DMS114 treated with DMSO at 0.1 percent for 48 hours (cell line): ENCODE data around the gene ZEB2.

Source experiments
- DNase-seq: peaks from one replicate; lab custom pipeline; 2025; ENCODE audit not compliant: unreplicated experiment; lab: John Stamatoyannopoulos, UW

Gene ZEB2

GRCh38 chr2:144361742-144362141 is 158.2 kb downstream of the ZEB2 start:
- DNase-seq = no peak

DNA sequence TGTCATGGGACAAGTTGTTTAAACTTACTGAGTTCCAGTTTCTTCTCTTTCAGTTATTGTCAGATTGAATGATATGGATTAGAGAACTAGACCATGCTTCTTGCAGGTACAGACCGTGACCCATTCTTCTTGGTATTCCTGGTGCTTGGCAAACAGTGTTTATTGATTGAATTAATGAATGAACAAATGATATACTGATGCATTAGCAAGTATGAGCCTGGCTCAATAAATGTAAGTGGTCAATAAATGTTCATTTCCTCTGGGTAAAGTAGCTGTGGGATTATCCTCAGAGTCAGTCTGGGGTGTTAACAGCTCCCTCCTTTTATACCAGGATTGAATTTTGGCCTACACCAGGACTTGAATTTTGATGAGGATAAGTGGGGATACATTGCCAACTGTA is 160.2 kb downstream of the ZEB2 start:
- DNase-seq = no peak

GRCh38 chr2:144358979-144359541 is 160.9 kb downstream of the ZEB2 start:
- DNase-seq = no peak

DNA sequence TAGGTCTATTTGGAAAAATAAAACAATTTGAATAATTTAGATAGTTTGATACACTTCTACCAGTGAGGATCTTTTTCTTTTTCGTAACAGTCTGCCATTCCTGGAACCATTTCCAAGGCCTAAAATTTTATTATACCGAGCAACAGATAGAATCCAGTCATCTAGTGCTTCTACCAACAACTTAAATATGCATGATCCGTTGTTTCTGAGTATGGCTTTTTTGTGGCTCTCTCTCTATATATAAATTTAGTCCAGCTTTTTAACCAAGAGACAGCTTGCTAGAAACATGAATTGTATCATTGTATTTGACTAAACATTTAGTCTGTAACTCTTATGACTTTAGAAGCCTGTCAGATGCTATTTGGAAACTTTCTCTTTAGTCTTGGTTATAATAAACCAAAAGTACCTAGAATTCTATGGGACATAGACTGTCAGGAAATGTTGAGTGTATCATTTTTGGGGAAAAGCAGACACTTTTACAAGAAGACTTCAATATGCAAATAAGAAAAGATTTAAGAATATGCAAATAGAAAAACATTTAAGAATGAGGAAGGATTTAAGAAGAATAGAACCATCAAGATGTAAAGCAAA is 161.4 kb downstream of the ZEB2 start:
- DNase-seq = no peak

DNA sequence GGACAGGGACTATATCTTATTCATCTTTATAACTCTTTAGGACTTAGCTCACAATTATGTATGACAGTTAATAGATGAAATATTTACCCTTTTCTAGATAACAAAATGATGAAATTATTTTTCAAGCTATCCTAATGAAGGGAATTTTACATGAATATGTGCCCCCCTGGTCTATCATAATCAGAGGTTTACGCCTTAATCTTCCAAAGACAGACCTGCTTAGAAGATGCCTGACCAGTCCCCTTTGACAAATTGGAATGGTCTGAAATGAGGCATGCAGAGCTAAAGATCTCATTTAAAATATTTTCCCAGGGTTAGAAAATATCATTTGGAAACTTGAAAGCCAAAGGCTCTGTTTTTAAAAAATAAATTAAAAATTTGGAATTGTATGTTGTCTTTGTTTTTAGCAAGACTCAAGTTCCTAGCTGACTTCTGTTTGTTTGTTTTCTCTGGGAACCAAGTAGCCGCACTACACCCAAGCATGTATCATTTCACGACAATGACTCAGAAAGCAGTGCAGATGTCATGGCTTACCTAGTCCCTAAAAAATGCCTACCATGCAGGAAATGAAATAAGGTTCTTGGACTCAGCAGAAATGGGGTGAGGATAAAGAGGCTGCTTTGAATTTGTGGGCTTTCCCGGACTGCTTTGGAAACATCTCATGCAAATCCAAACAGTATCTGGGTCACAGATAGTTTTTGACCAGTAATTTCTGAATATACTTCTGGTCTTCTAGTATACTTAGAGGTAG is 162.1 kb downstream of the ZEB2 start:
- no peak for DNase-seq

DNA sequence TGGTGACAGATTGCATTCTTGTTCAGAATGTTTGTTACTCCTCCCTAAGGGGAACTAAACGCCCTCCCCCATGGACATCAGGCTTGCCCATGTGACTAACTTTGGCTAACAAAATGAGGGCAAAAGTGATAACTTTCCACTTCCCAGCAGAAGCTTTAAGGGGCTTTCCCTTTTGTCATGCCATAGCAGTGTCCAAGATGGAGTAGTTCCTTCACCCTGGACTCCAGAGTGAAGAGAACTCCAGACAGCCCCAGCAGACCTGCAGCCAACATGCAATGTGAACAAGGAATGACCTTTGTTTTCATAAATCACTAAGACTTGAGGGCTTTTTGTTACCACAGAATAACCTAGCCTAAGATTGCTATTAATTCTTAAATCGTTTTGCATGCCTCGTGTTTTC is 163.5 kb downstream of the ZEB2 start:
- DNase-seq = no peak

GRCh38 chr2:144354953-144355352 is 165.0 kb downstream of the ZEB2 start:
- DNase-seq = no peak

GRCh38 chr2:144351687-144352086 is 168.2 kb downstream of the ZEB2 start:
- no peak for DNase-seq

DNA sequence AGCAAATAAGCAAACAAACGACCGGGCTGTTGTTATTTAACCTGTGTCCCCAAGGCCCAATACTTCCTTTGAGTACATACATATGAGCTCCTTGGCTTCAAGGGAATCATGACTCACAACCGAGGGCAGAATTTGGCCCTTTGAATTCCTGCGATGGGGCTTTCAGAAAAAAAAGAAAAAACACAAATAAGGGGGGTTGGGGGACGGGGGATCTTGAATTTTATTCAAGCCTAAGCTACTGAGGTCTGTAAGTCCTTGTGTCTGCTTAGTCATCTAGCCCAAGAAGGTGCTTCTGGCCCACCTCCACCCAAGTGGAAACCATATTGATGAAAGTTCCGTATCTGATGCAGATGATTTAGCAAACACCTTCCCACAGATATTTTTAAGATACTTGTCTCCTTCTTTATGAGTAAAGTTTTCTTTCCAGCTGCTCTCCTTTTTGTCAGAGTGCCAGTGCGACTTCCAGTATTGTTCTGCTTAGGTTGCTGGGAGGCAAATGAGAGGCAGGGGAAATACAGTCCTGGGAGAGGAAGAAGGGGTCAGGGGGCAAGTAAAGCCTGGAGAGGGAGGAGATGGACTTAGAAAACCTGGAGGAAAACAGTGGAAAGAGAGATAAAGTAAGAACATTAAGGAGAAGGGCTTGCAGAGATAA is 169.6 kb downstream of the ZEB2 start:
- no peak for DNase-seq

- DNase-seq = no peak
Observed at GRCh38 chr2:144349674-144350073, 170.2 kb downstream of the ZEB2 start.

GRCh38 chr2:144348846-144349245 is 171.1 kb downstream of the ZEB2 start:
- no peak for DNase-seq

DNA sequence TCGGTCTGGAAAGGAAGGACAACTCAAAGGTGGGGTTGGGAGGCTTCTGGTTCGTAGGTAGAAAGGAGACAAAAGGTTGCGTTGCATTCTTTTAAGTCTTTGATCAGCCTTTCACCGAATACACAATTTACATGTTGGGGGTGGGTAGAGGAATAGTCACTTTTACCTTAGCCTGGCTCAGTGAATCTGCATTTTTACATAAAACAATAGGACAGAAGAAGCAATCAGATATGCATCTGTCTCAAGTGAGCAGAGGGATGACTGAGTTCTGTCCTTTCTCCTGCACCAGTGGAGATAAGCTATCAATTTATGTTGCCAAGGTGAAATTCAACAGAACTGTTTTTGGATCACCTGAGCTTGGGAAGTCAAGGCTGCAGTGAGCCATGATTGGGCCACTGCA is 173.7 kb downstream of the ZEB2 start:
- no peak for DNase-seq

DNA sequence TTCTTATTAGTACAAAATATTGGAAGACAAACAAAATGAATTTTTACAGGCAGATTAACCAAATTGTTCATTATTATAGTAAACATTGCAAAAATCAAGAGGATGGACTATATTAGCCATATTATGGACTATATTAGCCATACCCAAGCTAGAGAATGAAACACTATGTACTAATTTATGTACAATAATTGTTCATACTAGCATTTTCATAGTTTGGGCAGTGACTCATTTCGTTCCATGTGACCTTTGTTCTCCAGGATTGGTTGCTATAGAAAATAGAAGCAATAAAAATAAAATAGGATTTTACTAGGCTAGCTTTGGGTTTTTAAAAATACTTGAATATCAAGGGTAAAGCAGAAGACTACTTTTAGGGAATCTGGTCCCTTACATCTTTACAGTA is 176.8 kb downstream of the ZEB2 start:
- DNase-seq = no peak

GRCh38 chr2:144341538-144341937 is 178.4 kb downstream of the ZEB2 start:
- no peak for DNase-seq

GRCh38 chr2:144339048-144339447 is 180.9 kb downstream of the ZEB2 start:
- no peak for DNase-seq

GRCh38 chr2:144334551-144334950 is 185.4 kb downstream of the ZEB2 start:
- no peak for DNase-seq
